ENCODE measurements around the gene EFCAB13. TPM values are rescaled to one million over a fixed set of nuclear protein-coding genes. Genes with fewer than 3 reads are reported as not detected.

The EFCAB13 gene
- total RNA-seq, 4 donors from 2014 or later: 0.26 to 2.8 (median 2.1) TPM

- H3K27ac ChIP-seq: no peak overlapping the region
- no peaks in the 10 kb centered on the region for H3K27me3 ChIP-seq
- WGBS: 77% methylated on average over 6 of the region's 6 CpGs
- DNase-seq (ENCODE audit: low spot score in 2 of 2): no peak
- H3K36me3 ChIP-seq: peaks cover 3% of the 10 kb centered on the region
- no peaks in the 10 kb centered on the region for H3K9me3 ChIP-seq
- TF ChIP-seq POLR2AphosphoS5 (IDR thresholded peaks at IDR 0.05): no peak
- no peak for TF ChIP-seq EP300 (IDR thresholded peaks at IDR 0.05)
- no peak for TF ChIP-seq POLR2A (IDR thresholded peaks at IDR 0.05)
- TF ChIP-seq CTCF (IDR thresholded peaks at IDR 0.05): no peak
- peaks cover 44% of the 10 kb centered on the region for H3K4me1 ChIP-seq
- no peak overlapping the region for H3K4me3 ChIP-seq
Observed at GRCh38 chr17:47281216-47281615, 42.5 kb upstream of the EFCAB13 start.

- WGBS: 93% methylated on average over 6 of the region's 6 CpGs
- Histone ChIP-seq H3K27me3 (no peaks in the 10 kb centered on the region), H3K9me3 (no peaks in the 10 kb centered on the region), H3K4me3 (no peak overlapping the region), H3K36me3 (peaks cover 3% of the 10 kb centered on the region), H3K4me1 (peaks cover 12% of the 10 kb centered on the region), H3K27ac (no peak overlapping the region)
- DNase-seq (ENCODE audit: low spot score in 2 of 2): no peak
- TF ChIP-seq POLR2AphosphoS5 (IDR thresholded peaks at IDR 0.05) (no peak), EP300 (IDR thresholded peaks at IDR 0.05) (no peak), POLR2A (IDR thresholded peaks at IDR 0.05) (no peak), CTCF (IDR thresholded peaks at IDR 0.05) (no peak)
Observed at GRCh38 chr17:47285003-47285402, 38.8 kb upstream of the EFCAB13 start.

- Histone ChIP-seq H3K36me3 (peaks cover 3% of the 10 kb centered on the region), H3K9me3 (no peaks in the 10 kb centered on the region), H3K27ac (no peak overlapping the region), H3K27me3 (no peaks in the 10 kb centered on the region), H3K4me1 (no peaks in the 10 kb centered on the region), H3K4me3 (no peak overlapping the region)
- DNase-seq (ENCODE audit: low spot score in 2 of 2): no peak
- 75% methylated on average over 6 of the region's 6 CpGs for WGBS
- no peak for TF ChIP-seq POLR2A (IDR thresholded peaks at IDR 0.05)
Observed at GRCh38 chr17:47286198-47286914, 37.4 kb upstream of the EFCAB13 start.

GRCh38 chr17:47287068-47287467, 36.7 kb upstream of the EFCAB13 start:
- Histone ChIP-seq H3K27me3 (no peaks in the 10 kb centered on the region), H3K36me3 (peaks cover 4% of the 10 kb centered on the region), H3K4me3 (no peak overlapping the region), H3K27ac (no peak overlapping the region), H3K4me1 (no peaks in the 10 kb centered on the region), H3K9me3 (no peaks in the 10 kb centered on the region)
- no peak for DNase-seq (ENCODE audit: low spot score in 2 of 2)
- no peak for TF ChIP-seq CTCF (IDR thresholded peaks at IDR 0.05)
- no peak for TF ChIP-seq POLR2AphosphoS5 (IDR thresholded peaks at IDR 0.05)
- no peak for TF ChIP-seq EP300 (IDR thresholded peaks at IDR 0.05)
- WGBS: 92% methylated on average over 4 of the region's 4 CpGs

- WGBS: 81% methylated on average over 2 of the region's 2 CpGs
- no peak overlapping the region for H3K27ac ChIP-seq
- TF ChIP-seq EP300 (IDR thresholded peaks at IDR 0.05) (no peak), POLR2AphosphoS5 (IDR thresholded peaks at IDR 0.05) (no peak), CTCF (IDR thresholded peaks at IDR 0.05) (no peak), POLR2A (IDR thresholded peaks at IDR 0.05) (no peak)
- no peaks in the 10 kb centered on the region for H3K27me3 ChIP-seq
- no peak overlapping the region for H3K4me3 ChIP-seq
- peaks cover 7% of the 10 kb centered on the region for H3K36me3 ChIP-seq
- no peaks in the 10 kb centered on the region for H3K9me3 ChIP-seq
- DNase-seq (ENCODE audit: low spot score in 2 of 2): no peak
- no peaks in the 10 kb centered on the region for H3K4me1 ChIP-seq
Observed at GRCh38 chr17:47287639-47288038, 36.1 kb upstream of the EFCAB13 start.

Data from suprapubic skin (tissue), 4 donors.